Spleen (tissue), 11 donors: ENCODE data around the gene SORD. TPM values are rescaled to one million over a fixed set of nuclear protein-coding genes. Genes with fewer than 3 reads are reported as not detected.

Source experiments
- DNase-seq: peaks from one replicate; pipeline ENCODE4 v3.0.0-alpha.2; 2020
- H3K27ac ChIP-seq, 8 donors: fragments of 200-600 bp; sonication (generic) in 7 of 8; 1 replicate in 4 of 8; 2 replicates in 4 of 8; pipeline versions ENCODE4 v1.5.0 to v1.8.0; 2016 to 2021; ENCODE audit warnings: inconsistent platforms in 4 of 8, mild to moderate bottlenecking in 4 of 8, moderate library complexity in 1 of 8
- H3K27me3 ChIP-seq, 7 donors: fragments of 200-600 bp; sonication (generic) in 6 of 7; replicated peaks in 1 of 7; 1 replicate in 4 of 7; 2 replicates in 3 of 7; pipeline versions ENCODE4 v1.5.0 to v1.8.0; 2016 to 2021; ENCODE audit warnings: inconsistent platforms in 3 of 7, mild to moderate bottlenecking in 1 of 7
- H3K36me3 ChIP-seq, 6 donors: fragments of 200-600 bp; sonication (generic) in 5 of 6; 1 replicate in 4 of 6; 2 replicates in 2 of 6; pipeline versions ENCODE4 v1.5.0 to v1.8.0; 2016 to 2021; ENCODE audit warnings: inconsistent platforms in 2 of 6
- H3K4me1 ChIP-seq, 6 donors: fragments of 200-600 bp; sonication (generic) in 5 of 6; 1 replicate in 3 of 6; 2 replicates in 3 of 6; pipeline versions ENCODE4 v1.5.0 to v1.8.0; 2016 to 2021; ENCODE audit warnings: inconsistent platforms in 3 of 6
- H3K4me3 ChIP-seq, 8 donors: fragments of 200-600 bp; sonication (generic) in 7 of 8; 1 replicate in 4 of 8; 2 replicates in 4 of 8; pipeline versions ENCODE4 v1.5.0 to v1.8.0; 2016 to 2021; ENCODE audit warnings: inconsistent platforms in 4 of 8, mild to moderate bottlenecking in 4 of 8, moderate library complexity in 2 of 8
- H3K9me3 ChIP-seq, 8 donors: fragments of 200-600 bp; sonication (generic) in 7 of 8; 1 replicate in 4 of 8; 2 replicates in 4 of 8; pipeline versions ENCODE4 v1.5.0 to v1.8.0; 2016 to 2021; ENCODE audit warnings: inconsistent platforms in 4 of 8
- CTCF ChIP-seq, 11 experiments: fragments of 200-600 bp in 7 of 11; fragments of 450-650 bp in 4 of 11; sonication (generic) in 4 of 11; IDR thresholded peaks in 8 of 11; conservative IDR thresholded peaks in 3 of 11; 1 replicate in 7 of 11; 2 replicates in 4 of 11; pipeline versions ENCODE4 v1.4.0 to v1.8.0; 2016 to 2021; ENCODE audit warnings: antibody characterized with exemption in 11 of 11, inconsistent platforms in 4 of 11, mild to moderate bottlenecking in 1 of 11
- POLR2A ChIP-seq, 3 donors: fragments of 450-650 bp; IDR thresholded peaks; one replicate each; pipeline ENCODE4 v1.5.1; 2017; ENCODE audit warnings: antibody characterized with exemption in 3 of 3, mild to moderate bottlenecking in 1 of 3
- POLR2AphosphoS5 ChIP-seq, 3 donors: sonication (generic); formaldehyde crosslinking; IDR thresholded peaks; one replicate each; pipeline ENCODE4 v1.5.1; 2017; ENCODE audit warnings: antibody characterized with exemption in 3 of 3
- WGBS, 5 donors: extraction: QIAGEN DNeasy Blood & Tissue Kit in 3 of 5; methylation state at CpG; one replicate each; pipeline versions ENCODE4 v1.1.5 to v1.1.7; 2013 to 2018; 5-methylcytosine and 5-hydroxymethylcytosine counted together
- intact Hi-C: fragments of 100-400 bp; cut with DNase I; formaldehyde crosslinking; loops from one replicate; pipeline ENCODE4 v1.15.0; 2023; ENCODE audit warnings: low total_unique reads
- polyA plus RNA-seq, 3 donors: library from polyadenylated mRNA; stranded (reverse); fragments of 200-250 nt; gene quantifications; one replicate each; pipeline ENCODE4 v1.2.1, GENCODE V29; 2013
- total RNA-seq, 7 donors: library from RNA; depleted of rRNA in 3 of 7; stranded (reverse); fragments of >200 nt in 3 of 7; fragmentation: NEBNext Ultra II Directional in 4 of 7; extraction: Animal tissue kit (Norgen Biotek cat#: 25700) in 4 of 7; gene quantifications; one replicate each; pipeline versions ENCODE4 v1.1.0 to v1.2.1, GENCODE V29; 2016 to 2021
- donor health status: healthy with polysubstance abuse.
- donor health status: DM: no; HTN: no; CAD: no; lungs with moderate emphysema.
- donor health status: DM: no; HTN: no; CAD: no.
- donor health status: Bipolar disorder and iron deficiency.
- donor health status: healthy.
- donor health status: DM: no; HTN: no; CAD: no.
- donor health status: DM: yes; HTN: yes; CAD: no.

Gene SORD
- total and polyA plus RNA-seq, 10 donors = 2.6 to 12.5 (median 7.7) TPM

GRCh38 chr15:45105586-45105985 is 82.6 kb downstream of the SORD start:
- WGBS, 5 donors = 89 to 94% (median 91%) methylated on average over 8 to 11 of the region's 11 CpGs
- Histone ChIP-seq H3K36me3 (no peaks in the 10 kb centered on the region), H3K9me3 (no peaks in the 10 kb centered on the region), H3K4me1 (no peaks in the 10 kb centered on the region), H3K27ac (no peak overlapping the region), H3K4me3 (no peak overlapping the region), H3K27me3 (peaks cover 0 to 49% (median 23%) of the 10 kb centered on the region in 7 donors)
- intact Hi-C loops = no loop called here
- peak; percentile 34 for DNase-seq
- no peak for TF ChIP-seq POLR2A (IDR thresholded peaks at IDR 0.05)

GRCh38 chr15:45106002-45106790 is 83.2 kb downstream of the SORD start:
- H3K27me3 ChIP-seq = peaks cover 0 to 54% (median 23%) of the 10 kb centered on the region in 7 donors
- intact Hi-C loops = no loop called here
- 72 to 82% (median 79%) methylated on average over 15 of the region's 15 CpGs for WGBS, 5 donors
- DNase-seq = peak; percentile 40
- no peaks in the 10 kb centered on the region for H3K9me3 ChIP-seq
- no peaks in the 10 kb centered on the region for H3K4me1 ChIP-seq
- TF ChIP-seq CTCF (IDR thresholded peaks at IDR 0.05 in 8 of 11, conservative IDR thresholded peaks at IDR 0.05 in 3 of 11) (no peak), POLR2AphosphoS5 (IDR thresholded peaks at IDR 0.05) (no peak), POLR2A (IDR thresholded peaks at IDR 0.05) (no peak)
- H3K36me3 ChIP-seq = no peaks in the 10 kb centered on the region
- no peak overlapping the region for H3K27ac ChIP-seq
- no peak overlapping the region for H3K4me3 ChIP-seq

- WGBS, 5 donors = 84 to 94% (median 89%) methylated on average over 7 to 10 of the region's 10 CpGs
- Histone ChIP-seq H3K9me3 (no peaks in the 10 kb centered on the region), H3K36me3 (no peaks in the 10 kb centered on the region), H3K4me1 (peaks cover 7 to 19% (median 15%) of the 10 kb centered on the region in 6 donors), H3K27me3 (peaks cover 12 to 73% (median 42%) of the 10 kb centered on the region in 7 donors), H3K27ac (no peak overlapping the region), H3K4me3 (no peak overlapping the region)
- intact Hi-C loops = no loop called here
- TF ChIP-seq POLR2A (IDR thresholded peaks at IDR 0.05) = no peak
- TF ChIP-seq POLR2AphosphoS5 (IDR thresholded peaks at IDR 0.05) = no peak
- no peak for TF ChIP-seq CTCF (IDR thresholded peaks at IDR 0.05 in 8 of 11, conservative IDR thresholded peaks at IDR 0.05 in 3 of 11)
- no peak for DNase-seq
These were observed 85.1 kb downstream of the SORD start for GRCh38 chr15:45107941-45108630.

- TF ChIP-seq POLR2A (IDR thresholded peaks at IDR 0.05) = no peak
- no peak for TF ChIP-seq POLR2AphosphoS5 (IDR thresholded peaks at IDR 0.05)
- TF ChIP-seq CTCF (IDR thresholded peaks at IDR 0.05 in 8 of 11, conservative IDR thresholded peaks at IDR 0.05 in 3 of 11) = no peak
- no peak for DNase-seq
- peaks cover 16 to 95% (median 64%) of the 10 kb centered on the region in 7 donors for H3K27me3 ChIP-seq
- H3K4me3 ChIP-seq = no peak overlapping the region
- H3K36me3 ChIP-seq = no peaks in the 10 kb centered on the region
- H3K9me3 ChIP-seq = no peaks in the 10 kb centered on the region
- H3K27ac ChIP-seq = no peak overlapping the region
- WGBS, 5 donors = 33 to 42% (median 36%) methylated on average over 11 of the region's 11 CpGs
- intact Hi-C loops = no loop called here
- peaks cover 14 to 37% (median 31%) of the 10 kb centered on the region in 6 donors for H3K4me1 ChIP-seq
These were observed 87.3 kb downstream of the SORD start for GRCh38 chr15:45110256-45110820.
